ENCODE results near the gene UQCRQ. TPM values are rescaled to one million over a fixed set of nuclear protein-coding genes. Genes with fewer than 3 reads are reported as not detected.

The UQCRQ gene
- total and polyA plus RNA-seq, 11 donors = 539 to 2,165 (median 1,454) TPM

DNA sequence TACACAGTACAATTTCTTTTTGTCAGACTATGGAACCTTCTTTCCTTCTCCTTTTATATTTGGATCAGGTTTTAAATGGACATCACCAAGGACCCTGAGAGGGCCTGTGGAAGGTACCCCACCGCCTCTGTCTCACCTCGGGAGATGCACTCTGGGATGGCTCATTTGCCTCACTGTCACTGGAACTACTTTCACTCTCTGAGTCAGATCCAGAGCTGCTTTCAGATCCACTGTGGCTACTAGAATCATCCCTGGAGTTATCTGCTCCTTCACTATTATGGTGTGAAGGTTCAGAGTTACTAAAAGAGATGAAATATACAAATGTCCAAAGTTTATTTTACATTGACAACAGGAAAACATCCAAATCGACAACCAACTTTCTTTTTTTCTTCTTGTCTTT lies 31.7 kb downstream of the UQCRQ start:
- H3K9me3 ChIP-seq = no peaks in the 10 kb centered on the region
- WGBS, 4 donors = 72 to 81% (median 72%) methylated on average over 3 of the region's 3 CpGs
- H3K4me3 ChIP-seq = no peak overlapping the region
- intact Hi-C loops (cut with DNase I) = loop anchor here in 2 of 10 donors (5.0 to 10.0 kb wide), 2 partner anchors 59 to 67 kb away; partner anchors contain the start of gene AFF4 (in 1 of the 2)
- H3K4me1 ChIP-seq = peaks cover 0 to 24% (median 5%) of the 10 kb centered on the region in 12 donors
- H3K27me3 ChIP-seq = no peaks in the 10 kb centered on the region
- TF ChIP-seq, protein P1, sequence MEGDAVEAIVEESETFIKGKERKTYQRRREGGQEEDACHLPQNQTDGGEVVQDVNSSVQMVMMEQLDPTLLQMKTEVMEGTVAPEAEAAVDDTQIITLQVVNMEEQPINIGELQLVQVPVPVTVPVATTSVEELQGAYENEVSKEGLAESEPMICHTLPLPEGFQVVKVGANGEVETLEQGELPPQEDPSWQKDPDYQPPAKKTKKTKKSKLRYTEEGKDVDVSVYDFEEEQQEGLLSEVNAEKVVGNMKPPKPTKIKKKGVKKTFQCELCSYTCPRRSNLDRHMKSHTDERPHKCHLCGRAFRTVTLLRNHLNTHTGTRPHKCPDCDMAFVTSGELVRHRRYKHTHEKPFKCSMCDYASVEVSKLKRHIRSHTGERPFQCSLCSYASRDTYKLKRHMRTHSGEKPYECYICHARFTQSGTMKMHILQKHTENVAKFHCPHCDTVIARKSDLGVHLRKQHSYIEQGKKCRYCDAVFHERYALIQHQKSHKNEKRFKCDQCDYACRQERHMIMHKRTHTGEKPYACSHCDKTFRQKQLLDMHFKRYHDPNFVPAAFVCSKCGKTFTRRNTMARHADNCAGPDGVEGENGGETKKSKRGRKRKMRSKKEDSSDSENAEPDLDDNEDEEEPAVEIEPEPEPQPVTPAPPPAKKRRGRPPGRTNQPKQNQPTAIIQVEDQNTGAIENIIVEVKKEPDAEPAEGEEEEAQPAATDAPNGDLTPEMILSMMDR (IDR thresholded peaks at IDR 0.05) = no peak
- TF ChIP-seq POLR2A (IDR thresholded peaks at IDR 0.05) = no peak
- no peak overlapping the region for H3K27ac ChIP-seq
- ATAC-seq (no peak), DNase-seq (no peak)
- H3K36me3 ChIP-seq = peaks cover 0 to 98% (median 91%) of the 10 kb centered on the region in 9 donors

DNA sequence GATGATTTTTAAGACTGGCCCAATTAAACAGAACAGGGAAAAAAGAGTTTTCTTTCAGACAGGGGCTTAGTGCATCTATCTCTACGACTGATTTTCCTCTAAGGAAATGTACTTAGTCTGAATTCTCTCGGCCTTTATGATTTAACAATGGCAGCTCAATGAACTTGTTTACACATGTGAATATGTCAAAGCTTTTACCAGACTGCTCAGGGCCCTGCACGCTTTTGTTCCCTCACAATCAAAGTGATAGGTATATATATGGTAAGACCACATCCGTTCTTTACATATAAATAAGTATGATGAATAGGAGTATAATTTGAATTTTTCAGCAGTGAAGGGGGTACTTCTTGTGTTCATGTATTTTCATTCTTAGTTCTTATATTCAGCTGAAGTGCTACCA lies 34.6 kb downstream of the UQCRQ start:
- H3K27me3 ChIP-seq = no peaks in the 10 kb centered on the region
- WGBS, 4 donors = 82 to 92% (median 88%) methylated on average over 4 of the region's 4 CpGs
- H3K27ac ChIP-seq = no peak overlapping the region
- no peaks in the 10 kb centered on the region for H3K9me3 ChIP-seq
- ATAC-seq (no peak), DNase-seq (no peak)
- intact Hi-C loops (cut with DNase I) = no loop called here
- TF ChIP-seq POLR2A (IDR thresholded peaks at IDR 0.05) = no peak
- TF ChIP-seq, protein P1 (IDR thresholded peaks at IDR 0.05) = no peak
- H3K36me3 ChIP-seq = peaks cover 0 to 83% (median 71%) of the 10 kb centered on the region in 9 donors
- peaks cover 0 to 15% (median 3%) of the 10 kb centered on the region in 12 donors for H3K4me1 ChIP-seq
- H3K4me3 ChIP-seq = no peak overlapping the region

DNA sequence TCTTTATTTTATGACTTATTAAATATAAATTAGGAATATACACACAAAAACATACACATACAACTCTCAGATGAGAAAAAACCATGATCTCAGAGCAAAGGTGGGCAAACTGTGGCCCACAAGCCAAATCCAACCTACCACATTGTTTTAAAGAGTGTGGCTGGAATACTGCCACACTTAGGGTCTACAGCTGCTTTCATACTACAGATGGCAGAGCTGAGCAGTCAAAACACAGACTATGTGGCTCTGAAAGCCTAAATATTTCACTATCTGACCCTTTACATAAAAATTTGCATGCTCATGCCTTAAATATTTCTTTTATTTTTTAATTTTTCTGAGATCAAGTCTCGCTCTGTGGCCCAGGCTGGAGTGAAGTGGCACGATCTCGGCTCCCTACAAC lies 35.3 kb downstream of the UQCRQ start:
- no peak for ATAC-seq
- DNase-seq = no peak
- no peaks in the 10 kb centered on the region for H3K9me3 ChIP-seq
- peaks cover 0 to 76% (median 64%) of the 10 kb centered on the region in 9 donors for H3K36me3 ChIP-seq
- no peak for TF ChIP-seq POLR2A (IDR thresholded peaks at IDR 0.05)
- TF ChIP-seq, protein P1 (IDR thresholded peaks at IDR 0.05) = peak in 1 of 12 donors; percentile 12
- no peak overlapping the region for H3K4me3 ChIP-seq
- no peak overlapping the region for H3K27ac ChIP-seq
- no peaks in the 10 kb centered on the region for H3K27me3 ChIP-seq
- WGBS, 4 donors = 96 to 100% (median 97%) methylated on average over 3 of the region's 3 CpGs
- intact Hi-C loops (cut with DNase I) = no loop called here
- H3K4me1 ChIP-seq = peaks cover 0 to 12% (median 0%) of the 10 kb centered on the region in 12 donors

DNA sequence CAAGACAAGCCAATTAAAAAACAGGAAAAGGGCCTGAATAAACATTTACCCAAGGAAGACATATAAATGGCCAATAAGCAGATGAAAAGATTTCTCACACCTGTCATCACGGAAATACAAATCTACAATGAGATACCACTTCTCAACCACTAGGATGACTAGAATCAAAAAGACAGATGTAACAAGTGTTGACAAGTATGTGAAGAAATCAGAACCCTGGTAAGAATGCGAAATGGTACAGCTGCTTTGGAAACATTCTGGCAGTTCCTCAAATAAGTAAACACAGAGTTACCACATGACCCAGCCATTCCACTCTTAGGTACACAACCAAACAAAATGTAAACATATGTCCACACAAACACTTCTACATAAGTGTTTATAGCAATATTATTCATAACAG lies 39.5 kb downstream of the UQCRQ start:
- H3K36me3 ChIP-seq = peaks cover 0 to 63% (median 41%) of the 10 kb centered on the region in 9 donors
- peak in 2 of 4 donors; percentile 28 to 32 for ATAC-seq

More for the DNA sequence above, 39.5 kb downstream of the UQCRQ start:
- H3K4me3 ChIP-seq = no peak overlapping the region
- 49 to 68% (median 59%) methylated on average over 2 of the region's 2 CpGs for WGBS, 4 donors
- no peak for TF ChIP-seq POLR2A (IDR thresholded peaks at IDR 0.05)
- TF ChIP-seq, protein P1 (IDR thresholded peaks at IDR 0.05) = no peak
- intact Hi-C loops (cut with DNase I) = no loop called here
- H3K27ac ChIP-seq = no peak overlapping the region
- no peaks in the 10 kb centered on the region for H3K27me3 ChIP-seq
- peaks cover 0 to 24% (median 3%) of the 10 kb centered on the region in 12 donors for H3K4me1 ChIP-seq
- no peaks in the 10 kb centered on the region for H3K9me3 ChIP-seq
- DNase-seq = no peak

Data from heart left ventricle (tissue), 16 donors.